Right lung (tissue), 5 donors: ENCODE data around the gene SCRN3. TPM values are rescaled to one million over a fixed set of nuclear protein-coding genes. Genes with fewer than 3 reads are reported as not detected.
"Not testable (repeated sequence)": the region's sequence is repeated elsewhere in the genome, so short reads cannot be mapped to it uniquely, and the experiment has no call there.

Experiments used
- DNase-seq, 2 donors: peaks; one replicate each; pipeline ENCODE4 v3.0.0-alpha.2; 2013
- polyA plus RNA-seq, 5 donors: library from polyadenylated mRNA; unstranded; fragments of 120-200 nt; gene quantifications; one replicate each; pipeline versions ENCODE4 v1.2.1 to v1.2.3, GENCODE V29; 2013; ENCODE audit warnings: inconsistent platforms in 1 of 5, low replicate concordance in 1 of 5; ENCODE audit not compliant: insufficient read length in 5 of 5, insufficient read depth in 1 of 5

Gene SCRN3
- polyA plus RNA-seq, 5 donors = 25.5 to 38.2 (median 35.3) TPM

DNA sequence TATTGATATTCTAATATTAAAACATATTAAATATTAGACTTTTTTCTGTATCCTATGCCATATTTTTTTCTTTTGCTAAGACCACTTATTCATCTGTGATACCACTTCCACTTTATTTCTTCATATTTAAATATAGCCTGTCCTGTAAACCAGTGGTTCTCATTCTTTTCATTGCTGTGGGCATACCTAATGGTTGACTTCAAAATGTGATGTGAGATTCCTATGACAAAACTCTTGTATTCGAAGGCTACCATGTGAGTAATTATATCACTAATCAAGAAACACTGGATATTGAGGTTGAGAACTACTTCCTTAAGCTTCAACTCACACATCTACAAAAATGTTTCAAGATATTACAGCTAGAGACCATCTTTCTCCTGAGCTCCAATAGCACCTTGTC, 3.6 kb downstream of the SCRN3 start:
- DNase-seq = no peak

DNA sequence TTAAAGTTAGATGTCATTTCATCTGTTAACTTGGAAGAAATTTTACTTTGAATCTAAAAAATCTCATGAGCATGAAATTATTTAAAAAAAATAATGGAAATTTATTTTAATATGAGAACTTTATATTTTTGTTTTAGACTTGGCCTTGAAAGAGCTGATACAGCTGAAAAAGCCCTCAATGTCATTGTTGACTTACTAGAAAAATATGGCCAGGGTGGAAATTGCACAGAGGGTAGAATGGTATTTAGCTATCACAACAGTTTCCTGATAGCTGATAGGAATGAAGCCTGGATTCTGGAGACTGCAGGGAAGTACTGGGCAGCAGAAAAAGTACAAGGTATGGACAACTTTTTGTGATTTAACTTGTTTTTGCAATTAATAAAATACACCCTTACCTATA, 5.3 kb downstream of the SCRN3 start:
- no peak for DNase-seq

DNA sequence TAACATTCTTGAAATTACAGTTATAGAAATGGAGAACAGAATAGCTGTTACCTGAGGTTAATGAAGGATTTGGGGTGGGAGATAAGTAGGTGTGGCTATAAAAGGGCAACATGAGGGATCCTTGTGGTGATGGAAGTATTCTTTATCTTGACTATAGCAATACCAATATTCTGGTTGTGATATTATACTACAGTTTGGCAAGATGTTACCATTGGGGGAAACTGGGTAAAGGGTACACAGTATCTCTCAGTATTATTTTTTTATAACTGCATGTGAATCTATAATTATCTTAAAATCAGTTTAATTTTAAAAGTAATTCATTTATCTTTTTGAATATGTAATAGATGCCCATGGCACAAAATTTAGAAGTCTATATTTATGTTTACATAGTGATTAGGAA, 8.1 kb downstream of the SCRN3 start:
- no peak for DNase-seq

DNA sequence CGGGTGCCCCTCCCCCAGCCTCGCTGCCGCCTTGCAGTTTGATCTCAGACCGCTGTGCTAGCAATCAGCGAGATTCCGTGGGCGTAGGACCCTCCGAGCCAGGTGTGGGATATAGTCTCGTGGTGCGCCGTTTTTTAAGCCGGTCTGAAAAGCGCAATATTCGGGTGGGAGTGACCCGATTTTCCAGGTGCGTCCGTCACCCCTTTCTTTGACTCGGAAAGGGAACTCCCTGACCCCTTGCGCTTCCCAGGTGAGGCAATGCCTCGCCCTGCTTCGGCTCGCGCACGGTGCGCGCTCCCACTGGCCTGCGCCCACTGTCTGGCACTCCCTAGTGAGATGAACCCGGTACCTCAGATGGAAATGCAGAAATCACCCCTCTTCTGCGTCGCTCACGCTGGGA, 14.5 kb downstream of the SCRN3 start:
- DNase-seq = not testable (repeated sequence)

DNA sequence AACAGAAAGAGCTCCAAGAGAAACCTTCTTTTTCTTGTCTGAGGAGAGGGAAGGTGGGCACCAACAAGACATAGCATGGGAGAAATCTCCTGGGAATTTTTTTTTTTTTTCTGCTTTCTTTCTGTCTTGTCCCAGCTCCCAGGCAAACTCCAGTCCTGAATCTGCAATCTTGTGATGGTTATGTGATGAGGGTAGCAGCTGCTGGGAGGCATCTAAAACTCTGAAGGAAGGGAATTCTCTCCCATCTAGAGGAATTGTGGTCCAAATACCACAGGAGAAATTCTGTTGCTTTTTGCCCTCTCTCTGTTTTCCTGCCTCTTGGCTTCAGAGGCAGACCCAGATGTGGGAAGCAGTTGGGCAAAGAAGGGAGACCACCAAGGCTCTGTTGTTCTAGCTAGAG, 16.7 kb downstream of the SCRN3 start:
- DNase-seq = no peak

DNA sequence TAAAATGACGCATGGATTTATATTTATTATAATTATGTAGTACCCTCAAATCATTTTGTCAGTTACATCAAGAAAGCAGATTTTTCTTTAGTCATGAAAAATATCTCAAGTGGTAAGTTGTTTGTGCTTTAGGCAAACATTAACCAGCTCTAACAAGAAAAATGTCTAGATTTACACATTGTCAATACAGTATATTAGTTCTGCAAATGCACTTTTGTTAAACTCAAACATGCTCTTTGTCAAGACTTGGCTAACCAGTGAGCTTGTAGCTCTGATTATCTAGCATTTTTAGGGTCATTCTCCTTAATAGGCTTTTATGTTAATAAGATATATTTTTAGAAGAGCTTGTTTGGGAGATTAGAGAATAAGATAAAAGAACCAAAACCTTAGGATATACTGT, 32.7 kb downstream of the SCRN3 start:
- no peak for DNase-seq

DNA sequence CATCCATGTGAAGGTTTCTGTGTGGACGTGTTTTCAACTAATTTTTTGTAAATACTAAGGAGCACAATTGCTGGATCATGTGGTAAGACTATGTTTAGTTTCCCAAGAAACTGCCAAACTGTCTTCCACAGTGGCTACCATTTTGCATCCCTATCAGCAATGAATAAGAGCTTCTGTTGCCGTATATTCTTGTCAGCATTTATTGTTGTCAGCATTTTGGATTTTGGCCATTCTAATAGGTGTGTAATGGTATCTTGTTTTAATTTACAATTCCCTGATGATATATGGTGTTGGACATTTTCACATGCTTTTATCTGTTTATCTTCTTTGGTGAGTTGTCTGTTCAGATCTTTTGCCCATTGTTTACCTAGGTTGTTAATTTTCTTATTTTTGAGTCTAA, 34.5 kb downstream of the SCRN3 start:
- no peak for DNase-seq

DNA sequence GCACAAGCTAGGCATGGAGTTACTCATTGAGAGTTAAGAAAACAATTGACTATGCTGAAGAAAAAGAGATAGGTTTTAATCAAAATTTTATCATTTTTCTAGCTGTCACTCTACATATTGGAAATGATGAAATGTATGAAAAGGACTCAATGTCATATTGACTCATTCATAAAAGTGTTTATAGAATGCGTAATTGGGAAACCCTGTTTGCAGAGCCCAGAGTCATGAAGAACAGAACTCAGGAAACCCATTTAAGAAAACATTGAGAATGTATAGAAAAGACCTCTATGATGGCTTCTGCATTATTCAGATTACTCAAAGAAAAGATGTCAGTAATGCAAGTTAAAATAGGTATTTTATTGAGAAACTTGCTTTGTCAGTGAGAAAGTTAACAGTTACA, 36.4 kb downstream of the SCRN3 start:
- DNase-seq = no peak

DNA sequence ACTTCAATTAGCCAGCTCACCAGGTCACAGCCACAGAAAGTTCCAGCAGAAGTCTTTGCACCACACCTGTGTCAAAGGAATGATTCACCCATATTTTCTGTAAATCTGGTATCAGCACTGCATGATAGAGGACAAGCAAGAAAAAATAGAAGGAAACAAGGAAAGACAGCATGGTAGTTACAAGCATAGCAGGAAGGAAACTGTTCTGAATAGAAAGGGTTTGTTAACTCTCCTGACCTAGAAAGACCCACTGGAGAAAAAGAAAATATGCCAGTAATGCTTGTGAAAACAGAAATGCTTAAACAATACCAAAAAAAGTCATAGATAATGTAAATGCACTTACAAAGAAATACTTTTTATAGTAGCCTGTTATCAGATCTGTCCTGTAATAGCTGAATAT, 40.8 kb downstream of the SCRN3 start:
- no peak for DNase-seq

DNA sequence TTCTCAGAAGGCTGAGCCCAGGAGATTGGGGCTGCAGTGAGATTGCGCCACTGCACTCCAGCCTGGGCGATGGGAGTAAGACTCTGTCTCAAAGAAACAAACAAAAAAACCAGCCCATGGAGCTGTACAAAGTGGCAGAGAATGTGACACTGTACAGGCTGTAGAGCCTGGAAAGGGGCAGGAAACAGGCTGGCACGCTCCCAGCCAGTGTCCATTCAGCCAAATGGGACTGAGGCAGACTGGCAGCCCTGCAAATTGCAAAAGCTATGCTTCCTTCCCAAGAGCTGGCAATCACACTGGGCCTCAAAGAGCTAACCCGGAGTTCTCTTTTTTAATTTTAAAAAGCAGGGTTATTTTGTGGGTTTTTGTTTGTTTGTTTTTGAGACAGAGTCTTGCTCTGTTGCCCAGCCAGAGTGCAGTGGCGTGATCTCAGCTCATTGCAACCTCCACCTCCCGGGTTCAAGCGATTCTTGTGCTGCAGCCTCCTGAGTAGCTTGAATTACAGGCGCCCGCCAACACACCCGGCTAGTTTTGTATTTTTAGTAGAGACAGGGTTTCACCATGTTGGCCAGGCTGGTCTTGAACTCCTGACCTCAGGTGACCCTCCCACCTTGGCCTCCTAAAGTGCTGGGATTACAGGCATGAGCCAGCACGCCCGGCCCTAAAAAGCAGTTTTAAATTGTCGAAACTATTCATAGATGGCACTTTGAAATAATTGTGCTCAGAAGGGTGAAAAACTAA, 42.8 kb downstream of the SCRN3 start:
- no peak for DNase-seq

DNA sequence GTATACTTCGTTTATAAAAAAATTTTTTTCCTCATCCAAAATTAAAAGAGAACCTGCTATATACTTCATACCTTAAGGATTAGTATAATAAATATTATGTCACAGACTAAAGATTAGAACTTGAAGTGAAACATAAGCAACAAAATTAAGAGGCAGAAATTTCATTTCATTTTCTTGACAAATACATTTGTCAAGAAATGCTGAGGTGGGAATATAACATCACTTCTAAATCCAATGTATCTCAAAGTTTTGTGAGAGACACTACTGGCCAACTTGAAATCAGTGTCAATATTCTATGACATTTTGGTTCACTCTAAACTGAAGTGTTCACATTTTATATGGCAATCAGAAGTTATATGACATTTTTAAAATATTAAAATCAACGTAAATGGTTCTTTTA, 43.8 kb downstream of the SCRN3 start:
- no peak for DNase-seq

DNA sequence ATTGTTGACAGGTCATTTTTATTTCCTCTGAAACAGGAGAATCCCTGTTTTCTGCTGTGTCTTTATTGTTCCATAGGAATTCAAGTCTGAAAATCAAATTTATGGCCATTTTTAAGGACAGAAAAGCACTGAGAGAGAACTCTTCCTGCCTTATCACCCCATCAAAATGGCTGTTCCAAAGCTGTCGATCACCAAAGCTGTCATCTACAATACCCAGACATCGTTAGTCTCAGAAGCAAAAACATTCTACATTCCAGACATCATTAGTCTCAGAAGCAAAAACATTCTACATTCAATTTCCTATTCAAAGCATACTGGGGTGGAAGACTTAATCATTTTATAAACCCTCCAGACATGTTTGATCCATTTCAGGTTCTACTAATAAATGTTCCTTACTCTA, 44.4 kb downstream of the SCRN3 start:
- DNase-seq = no peak

DNA sequence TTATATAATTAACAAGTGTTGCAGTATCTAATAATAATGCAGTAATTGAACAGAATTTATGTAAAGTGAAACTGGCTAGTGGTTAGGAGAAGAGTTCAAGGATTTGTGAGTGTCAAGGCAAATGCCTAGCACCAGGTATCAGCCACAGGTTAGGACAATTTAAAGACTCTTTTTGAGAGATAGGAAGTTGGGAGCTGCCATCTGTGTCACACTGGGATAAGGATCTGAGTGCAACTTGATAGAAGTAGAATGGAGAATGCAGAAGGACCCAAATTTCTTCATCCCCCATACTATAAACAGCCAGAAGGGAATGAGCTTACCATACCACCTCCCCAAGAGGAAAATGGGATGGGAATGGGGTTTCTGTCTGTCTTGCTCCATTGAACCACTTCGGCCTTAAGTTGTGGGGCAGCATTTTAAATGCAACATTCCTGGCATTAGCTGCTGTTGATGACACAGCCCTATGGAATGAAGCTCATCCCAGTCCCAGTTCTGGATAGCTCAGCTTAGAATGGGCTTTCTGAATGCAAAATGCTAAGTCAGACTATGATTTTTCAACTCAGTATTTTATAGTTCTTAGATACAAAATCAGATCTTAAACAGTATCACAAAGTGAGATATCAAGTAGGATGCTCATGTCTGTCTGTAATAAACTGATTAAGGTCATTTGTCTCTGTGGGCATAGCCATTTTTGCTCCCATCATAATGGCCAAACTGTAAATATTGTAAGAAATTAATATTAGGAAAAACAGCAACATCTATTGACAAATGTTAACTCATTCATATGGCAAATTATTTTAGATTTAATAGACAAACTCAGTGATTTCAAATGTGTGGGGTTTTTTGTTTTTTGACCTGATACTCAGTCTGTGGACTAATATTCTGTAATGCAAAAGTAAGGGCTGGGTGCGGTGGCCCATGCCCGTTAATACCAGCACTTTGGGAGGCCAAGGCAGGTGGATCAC, 47.3 kb downstream of the SCRN3 start:
- DNase-seq = no peak

DNA sequence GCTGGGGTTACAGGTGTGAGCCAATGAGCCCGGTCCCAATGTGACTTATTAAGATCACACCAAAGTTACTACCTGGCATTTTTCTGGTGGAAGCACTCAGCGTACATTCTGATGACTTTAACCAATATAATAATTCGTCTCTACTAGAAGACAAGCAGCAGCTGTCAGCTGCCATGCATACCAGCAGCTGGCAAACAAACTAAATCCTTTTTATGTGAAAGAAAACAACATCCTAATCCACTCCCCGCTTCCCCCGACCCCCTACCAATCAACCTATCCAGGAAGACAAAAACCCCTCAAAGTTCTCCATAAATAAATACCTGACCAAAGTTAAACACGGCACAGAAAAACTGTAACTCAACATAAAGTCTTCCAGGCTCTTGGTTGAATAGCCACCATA, 49.2 kb downstream of the SCRN3 start:
- no peak for DNase-seq

DNA sequence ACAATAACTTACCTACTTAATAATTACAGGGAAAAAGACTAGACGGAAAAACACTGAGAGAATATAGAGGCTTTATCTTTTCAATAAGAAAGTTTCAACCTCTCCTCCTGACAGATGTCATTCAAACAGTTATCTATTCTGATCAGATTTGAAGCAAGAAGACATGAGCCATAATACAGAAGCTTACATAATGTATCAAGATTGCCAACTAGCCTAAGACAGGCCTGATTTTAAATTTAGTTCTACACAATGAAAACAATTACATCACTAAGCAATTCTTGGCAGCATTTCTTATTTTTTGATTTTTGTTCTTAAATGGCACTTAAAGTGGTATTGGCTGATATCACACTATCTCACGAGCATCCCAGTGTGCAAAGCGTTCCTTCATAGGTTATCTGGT, 49.7 kb downstream of the SCRN3 start:
- DNase-seq = no peak

DNA sequence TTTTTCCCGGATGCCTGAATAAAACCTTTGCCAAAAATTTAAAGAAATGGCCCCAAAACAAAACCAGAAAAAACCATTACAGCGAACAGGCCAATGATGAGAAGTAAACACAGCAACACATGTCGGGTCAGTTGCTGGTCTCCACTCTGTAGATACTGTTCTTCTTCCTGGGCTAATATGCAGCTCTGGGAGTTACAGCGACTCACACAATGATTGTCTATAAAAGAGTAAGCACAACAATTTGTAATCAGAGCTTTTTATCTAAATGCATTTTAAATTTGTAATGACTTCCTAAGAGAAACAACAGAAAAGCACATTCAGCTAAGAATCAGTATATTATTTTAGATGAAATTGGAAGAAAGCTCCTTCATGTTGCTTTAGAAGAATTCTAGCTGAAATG, 51.0 kb downstream of the SCRN3 start:
- DNase-seq = no peak

DNA sequence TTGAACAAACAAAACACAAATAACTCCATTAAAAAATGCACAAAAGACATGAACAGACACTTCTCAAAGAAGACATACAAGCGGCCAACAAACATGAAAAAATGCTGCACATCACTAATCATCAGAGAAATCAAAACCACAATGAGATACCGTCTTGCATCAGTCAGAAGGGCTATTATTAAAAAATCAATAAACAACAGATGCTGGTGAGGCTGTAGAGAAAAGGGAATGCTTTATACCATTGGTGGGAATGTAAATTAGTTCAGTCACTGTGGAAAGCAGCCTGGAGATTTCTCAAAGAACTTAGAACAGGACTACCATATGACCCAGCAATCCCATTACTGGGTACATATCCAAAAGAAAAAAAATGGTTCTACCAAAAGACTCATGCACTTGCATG, 53.5 kb downstream of the SCRN3 start:
- no peak for DNase-seq

DNA sequence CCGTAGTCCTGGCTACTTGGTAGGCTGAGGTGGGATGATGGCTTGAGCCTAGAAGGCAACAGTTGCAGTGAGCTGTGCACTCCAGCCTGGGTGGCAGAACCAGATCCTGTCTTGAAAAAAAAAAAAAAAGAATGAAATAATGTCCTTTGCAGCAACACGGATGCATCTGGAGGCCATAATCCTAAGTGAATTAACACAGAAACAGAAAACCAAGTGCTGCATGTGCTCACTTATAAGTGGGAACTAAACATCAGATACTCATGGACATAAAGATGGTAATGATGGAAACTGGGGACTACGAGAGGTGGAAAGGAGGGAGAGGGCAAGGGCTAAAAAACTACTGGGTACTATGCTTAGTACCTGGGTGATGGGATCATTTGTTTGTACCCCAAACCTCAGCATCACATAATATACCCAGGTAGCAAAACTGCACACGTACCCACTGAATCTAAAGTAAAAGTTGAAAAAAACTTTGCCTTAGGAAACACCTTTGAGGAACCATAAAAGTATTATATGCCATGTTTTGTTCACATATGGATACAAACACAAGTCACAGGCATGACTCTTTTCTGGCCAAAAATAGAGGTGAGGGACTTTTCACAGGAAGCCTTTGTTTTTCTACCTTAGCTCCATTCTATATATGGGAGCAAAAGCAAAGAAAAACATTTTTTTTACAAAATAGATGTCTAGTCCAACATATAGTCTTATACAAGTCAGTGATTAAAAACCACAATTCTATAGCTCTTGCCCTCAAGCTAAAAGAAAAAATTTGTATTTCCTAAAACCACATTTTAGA, 54.7 kb downstream of the SCRN3 start:
- no peak for DNase-seq

DNA sequence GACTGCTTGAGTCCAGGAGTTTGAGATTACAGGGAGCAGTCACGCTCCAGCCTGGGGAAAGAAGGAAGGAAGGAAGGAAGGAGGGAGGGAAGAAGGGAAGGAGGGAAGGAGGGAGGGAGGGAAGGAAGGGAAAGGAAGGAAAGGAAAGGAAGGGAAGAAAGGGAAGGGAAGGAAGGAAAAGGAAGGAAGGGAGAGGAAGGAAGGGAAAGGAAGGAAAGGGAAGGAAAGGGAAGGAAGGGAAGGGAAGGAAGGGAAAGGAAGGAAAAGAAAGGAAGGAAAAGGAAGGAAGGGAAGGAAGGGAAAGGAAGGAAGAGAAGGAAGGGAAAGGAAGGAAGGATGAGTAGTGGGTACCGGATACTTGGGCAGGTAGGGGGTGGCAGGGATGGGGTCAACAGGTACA, 59.0 kb downstream of the SCRN3 start:
- no peak for DNase-seq

DNA sequence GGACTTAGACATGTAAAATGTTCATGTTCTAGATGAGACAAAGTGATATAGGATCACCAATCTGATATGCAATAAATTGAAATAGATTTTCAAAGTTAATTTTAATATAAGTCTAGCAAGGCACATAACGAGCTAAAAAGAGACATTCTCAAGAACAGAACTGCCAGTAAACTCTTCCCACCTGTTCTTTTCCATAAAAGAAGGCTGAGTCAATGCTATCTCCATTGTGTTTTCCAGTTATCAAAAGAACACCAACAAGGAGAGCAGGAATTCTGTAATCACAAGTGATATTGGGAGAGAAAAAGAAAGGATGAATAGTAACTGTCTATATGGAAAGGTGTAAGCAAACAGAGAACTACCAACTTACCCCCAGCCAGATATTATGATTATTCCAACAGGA, 65.7 kb downstream of the SCRN3 start:
- no peak for DNase-seq

DNA sequence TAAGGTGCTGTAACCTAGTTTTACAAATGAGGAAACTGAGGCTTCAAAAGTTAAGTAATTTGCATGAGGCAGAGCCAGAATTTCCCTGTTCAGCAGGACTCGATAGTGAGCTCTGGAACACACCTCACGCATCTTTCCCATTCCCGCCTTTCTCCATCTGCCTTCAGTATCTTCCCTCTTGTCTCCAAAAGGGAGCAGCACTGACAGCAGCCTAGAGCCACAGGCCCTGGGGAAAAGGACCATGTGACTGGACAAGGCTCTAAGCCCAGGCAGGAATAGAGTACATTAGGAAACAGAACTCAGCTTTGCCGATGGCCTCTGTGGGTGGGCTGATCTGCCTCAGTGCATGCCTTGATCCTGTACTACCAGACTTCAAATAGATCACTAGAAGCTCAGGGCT, 69.8 kb downstream of the SCRN3 start:
- DNase-seq = no peak

DNA sequence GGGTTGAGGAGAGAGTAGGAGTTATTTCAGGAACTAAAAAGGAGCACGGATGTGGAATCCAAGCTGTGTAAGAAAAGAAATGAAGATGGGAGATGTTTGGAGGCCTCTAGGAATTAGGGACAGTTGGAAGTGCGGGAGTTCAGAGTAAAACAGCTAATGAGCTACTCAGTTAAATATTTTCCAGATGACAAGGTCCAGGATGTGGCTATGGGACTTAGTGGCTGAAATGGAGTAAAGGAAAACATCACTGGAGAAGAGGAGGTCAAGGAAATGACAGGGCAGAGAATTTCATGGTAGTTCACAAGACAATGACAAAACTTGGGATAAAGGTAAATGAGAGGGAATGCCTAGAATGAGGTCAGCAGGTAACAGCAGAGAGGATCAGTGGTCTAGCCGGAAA, 78.3 kb downstream of the SCRN3 start:
- no peak for DNase-seq
